A673 (cell line): ENCODE measurements around the gene UBE2J2. TPM values are rescaled to one million over a fixed set of nuclear protein-coding genes. Genes with fewer than 3 reads are reported as not detected.

ENCODE experiments used
- BruUV-seq: library from RNA; stranded (reverse); fragments of 400-500 nt; replicated peaks from 2 replicates; lab custom pipeline; 2021; lab: Mats Ljungman, UMichigan
- CTCF ChIA-PET: fragments of 300-600 bp; sonication (Branson Sonifier 250); formaldehyde crosslinking; loops from one replicate; lab custom pipeline; 2022; ENCODE audit warnings: antibody characterized with exemption; lab: Charles Lee
- POLR2A ChIA-PET: fragments of 300-600 bp; sonication (Branson Sonifier 250); formaldehyde crosslinking; loops from one replicate; lab custom pipeline; 2022; ENCODE audit warnings: antibody characterized with exemption; ENCODE audit not compliant: low non-redundant PET; lab: Charles Lee
- DNase-seq: peaks from one replicate; pipeline ENCODE4 v3.0.0-alpha.2; 2015; ENCODE audit warnings: low spot score
- H3K27ac ChIP-seq: fragments of 200-600 bp; sonication (generic); 2 replicates; pipeline ENCODE4 v1.5.1; 2016; ENCODE audit warnings: mixed run types, low read depth, mild to moderate bottlenecking, mixed read lengths, antibody characterized with exemption, low read length; ENCODE audit not compliant: poor library complexity, severe bottlenecking
- H3K27me3 ChIP-seq: fragments of 200-600 bp; sonication (generic); replicated peaks from 2 replicates; pipeline ENCODE4 v1.6.1; 2017; ENCODE audit warnings: mixed run types, low read depth, mild to moderate bottlenecking, mixed read lengths, antibody characterized with exemption, low read length; ENCODE audit not compliant: insufficient read depth, poor library complexity
- H3K36me3 ChIP-seq: fragments of 200-600 bp; sonication (generic); 2 replicates; pipeline ENCODE4 v1.6.1; 2016; ENCODE audit warnings: mixed run types, mild to moderate bottlenecking, mixed read lengths, antibody characterized with exemption, low read length; ENCODE audit not compliant: insufficient read depth, poor library complexity, severe bottlenecking
- H3K4me1 ChIP-seq: fragments of 200-600 bp; sonication (generic); 2 replicates; pipeline ENCODE4 v1.6.1; 2017; ENCODE audit warnings: mixed run types, mild to moderate bottlenecking, mixed read lengths, antibody characterized with exemption, low read length; ENCODE audit not compliant: insufficient read depth, poor library complexity, severe bottlenecking
- H3K4me3 ChIP-seq: fragments of 200-600 bp; sonication (generic); 2 replicates; pipeline ENCODE4 v1.5.1; 2016; ENCODE audit warnings: low read depth, mixed run types, mild to moderate bottlenecking, mixed read lengths, low read length; ENCODE audit not compliant: poor library complexity, severe bottlenecking
- H3K9me3 ChIP-seq: fragments of 200-600 bp; sonication (generic); 2 replicates; pipeline ENCODE4 v1.6.1; 2016; ENCODE audit warnings: mixed run types, low read depth, mild to moderate bottlenecking, mixed read lengths, antibody characterized with exemption, low read length; ENCODE audit not compliant: poor library complexity, severe bottlenecking
- CTCF ChIP-seq: fragments of 300-800, 200-600 bp; sonication (generic); conservative IDR thresholded peaks from 2 replicates; pipeline ENCODE4 v1.5.1; 2017; ENCODE audit warnings: low read depth, mild to moderate bottlenecking, antibody characterized with exemption, low read length, moderate library complexity, mixed read lengths
- EZH2 ChIP-seq: fragments of 200-600 bp; sonication (generic); IDR thresholded peaks from 2 replicates; pipeline ENCODE4 v1.6.1; 2017; ENCODE audit warnings: borderline replicate concordance, low read depth, mild to moderate bottlenecking, mixed read lengths, antibody characterized with exemption, low read length; ENCODE audit not compliant: poor library complexity, severe bottlenecking
- intact Hi-C: fragments of 100-400 bp; cut with micrococcal nuclease; formaldehyde crosslinking; loops from one replicate; pipeline ENCODE4 v1.10.0; 2022; ENCODE audit not compliant: unreplicated experiment
- total RNA-seq: library from RNA; stranded (reverse); gene quantifications from 2 replicates; pipeline ENCODE4 v1.2.3, GENCODE V29; 2021

UBE2J2 gene
- total RNA-seq, 1 experiment from 2014 or later = 92.8 TPM

- Histone ChIP-seq H3K36me3 (no peaks in the 10 kb centered on the region), H3K9me3 (no peaks in the 10 kb centered on the region), H3K4me3 (no peak overlapping the region), H3K27ac (no peak overlapping the region), H3K27me3 (no peaks in the 10 kb centered on the region), H3K4me1 (peaks cover 13% of the 10 kb centered on the region)
- no peak for DNase-seq
- CTCF ChIA-PET = no interaction called here
- BruUV-seq = no TSS peak
- TF ChIP-seq EZH2 (no peak), CTCF (no peak)
- intact Hi-C loops = no loop called here
- POLR2A ChIA-PET = no interaction called here
These were observed 62.7 kb downstream of the UBE2J2 start for GRCh38 chr1:1210726-1211540.

- ChIA-PET POLR2A (interaction anchor here (1.0 kb wide), 1 partner anchor 22 kb away, joined by 4 read pairs; no protein-coding TSS in a partner anchor), CTCF (no interaction called here)
- intact Hi-C loops = no loop called here
- no peak for TF ChIP-seq EZH2
- TF ChIP-seq CTCF = no peak
- no peak for DNase-seq
- no peak overlapping the region for H3K27ac ChIP-seq
- no TSS peak for BruUV-seq
- H3K27me3 ChIP-seq = no peaks in the 10 kb centered on the region
- no peak overlapping the region for H3K4me3 ChIP-seq
- H3K36me3 ChIP-seq = no peaks in the 10 kb centered on the region
- no peaks in the 10 kb centered on the region for H3K9me3 ChIP-seq
- H3K4me1 ChIP-seq = peaks cover 6% of the 10 kb centered on the region
These were observed 64.8 kb downstream of the UBE2J2 start for GRCh38 chr1:1208713-1209433.

- H3K4me3 ChIP-seq = no peak overlapping the region
- no peak overlapping the region for H3K27ac ChIP-seq
- TF ChIP-seq EZH2 (no peak), CTCF (no peak)
- CTCF ChIA-PET = no interaction called here
- peaks cover 6% of the 10 kb centered on the region for H3K4me1 ChIP-seq
- DNase-seq = no peak
- intact Hi-C loops = no loop called here
- H3K36me3 ChIP-seq = no peaks in the 10 kb centered on the region
- POLR2A ChIA-PET = interaction anchor here (1.0 kb wide), 1 partner anchor 24 kb away, joined by 4 read pairs; no protein-coding TSS in a partner anchor
- BruUV-seq = no TSS peak
- no peaks in the 10 kb centered on the region for H3K9me3 ChIP-seq
- no peaks in the 10 kb centered on the region for H3K27me3 ChIP-seq
These were observed 66.1 kb downstream of the UBE2J2 start for GRCh38 chr1:1207571-1207892.
